H9 (cell line): Measurements from ENCODE around the gene SRRD. TPM values are rescaled to one million over a fixed set of nuclear protein-coding genes. Genes with fewer than 3 reads are reported as not detected.

Experiments used
- DNase-seq: peaks from one replicate; pipeline ENCODE4 v3.0.0-alpha.2; 2017
- H2AFZ ChIP-seq: one replicate; pipeline ENCODE4 v1.6.1; 2013; ENCODE audit warnings: mild to moderate bottlenecking, low read length, control low read depth, moderate library complexity
- H2AK5ac ChIP-seq: 2 replicates; pipeline ENCODE4 v1.6.1; 2013; ENCODE audit warnings: low read length, control low read depth, mixed read lengths; ENCODE audit not compliant: insufficient read length
- H2BK120ac ChIP-seq: one replicate; pipeline ENCODE4 v1.6.1; 2013; ENCODE audit warnings: low read depth, mild to moderate bottlenecking, low read length, control low read depth, inconsistent platforms; ENCODE audit not compliant: poor library complexity, severe bottlenecking
- H2BK12ac ChIP-seq: 2 replicates; pipeline ENCODE4 v1.6.1; 2013; ENCODE audit warnings: low read length, control low read depth, mixed read lengths, low read depth; ENCODE audit not compliant: insufficient read length
- H2BK15ac ChIP-seq: 2 replicates; pipeline ENCODE4 v1.6.1; 2013; ENCODE audit warnings: low read depth, low read length, control low read depth
- H2BK20ac ChIP-seq: one replicate; pipeline ENCODE4 v1.6.1; 2013; ENCODE audit warnings: low read depth, mild to moderate bottlenecking, low read length, control low read depth, inconsistent platforms; ENCODE audit not compliant: poor library complexity, severe bottlenecking
- H2BK5ac ChIP-seq: 2 replicates; pipeline ENCODE4 v1.6.1; 2013; ENCODE audit warnings: low read length, control low read depth, mixed read lengths; ENCODE audit not compliant: insufficient read length
- H3K14ac ChIP-seq: 2 replicates; pipeline ENCODE4 v1.6.1; 2013; ENCODE audit warnings: low read length, control low read depth; ENCODE audit not compliant: insufficient read depth
- H3K18ac ChIP-seq: 2 replicates; pipeline ENCODE4 v1.6.1; 2013; ENCODE audit warnings: low read depth, mild to moderate bottlenecking, mixed read lengths, low read length, control low read depth; ENCODE audit not compliant: insufficient read length
- H3K23ac ChIP-seq: 2 replicates; pipeline ENCODE4 v1.6.1; 2013; ENCODE audit warnings: low read length, control low read depth, mixed read lengths, low read depth; ENCODE audit not compliant: insufficient read length
- H3K23me2 ChIP-seq: 2 replicates; pipeline ENCODE4 v1.6.1; 2013; ENCODE audit warnings: low read depth, mild to moderate bottlenecking, mixed read lengths, low read length, control low read depth; ENCODE audit not compliant: insufficient read length, poor library complexity, severe bottlenecking
- H3K27ac ChIP-seq: 2 replicates; pipeline ENCODE4 v1.5.1; 2013; ENCODE audit warnings: low read length, control low read depth, mixed read lengths, low read depth; ENCODE audit not compliant: insufficient read length
- H3K27me3 ChIP-seq: 2 replicates; pipeline ENCODE4 v1.6.1; 2013; ENCODE audit warnings: low read length, control low read depth, inconsistent platforms; ENCODE audit not compliant: insufficient read depth
- H3K4ac ChIP-seq: 2 replicates; pipeline ENCODE4 v1.6.1; 2013; ENCODE audit warnings: low read depth, mild to moderate bottlenecking, control low read depth, inconsistent platforms, low read length, moderate library complexity
- H3K4me1 ChIP-seq: 2 replicates; pipeline ENCODE4 v1.6.1; 2013; ENCODE audit warnings: low read length, control low read depth, inconsistent platforms; ENCODE audit not compliant: insufficient read depth
- H3K4me2 ChIP-seq: 2 replicates; pipeline ENCODE4 v1.6.1; 2013; ENCODE audit warnings: low read length, control low read depth, mixed read lengths; ENCODE audit not compliant: insufficient read length, insufficient read depth
- H3K56ac ChIP-seq: 2 replicates; pipeline ENCODE4 v1.6.1; 2013; ENCODE audit warnings: low read depth, mild to moderate bottlenecking, mixed read lengths, low read length, control low read depth; ENCODE audit not compliant: insufficient read length
- H3K79me1 ChIP-seq: 2 replicates; pipeline ENCODE4 v1.6.1; 2013; ENCODE audit warnings: low read depth, mild to moderate bottlenecking, moderate library complexity, low read length, control low read depth, inconsistent platforms; ENCODE audit not compliant: insufficient read depth, poor library complexity, severe bottlenecking
- H3K79me2 ChIP-seq: 2 replicates; pipeline ENCODE4 v1.6.1; 2013; ENCODE audit warnings: low read length, control low read depth, inconsistent platforms; ENCODE audit not compliant: insufficient read depth
- H3K9ac ChIP-seq: 2 replicates; pipeline ENCODE4 v1.6.1; 2013; ENCODE audit warnings: low read length, control low read depth, mixed read lengths; ENCODE audit not compliant: insufficient read length; ENCODE audit errors: extremely low read depth
- H3K9me3 ChIP-seq: one replicate; pipeline ENCODE4 v1.6.1; 2013; ENCODE audit warnings: low read depth, low read length, inconsistent platforms; ENCODE audit not compliant: control insufficient read depth
- H3T11ph ChIP-seq: one replicate; pipeline ENCODE4 v1.6.1; 2013; ENCODE audit warnings: mild to moderate bottlenecking, low read length, control low read depth, inconsistent platforms
- H4K20me1 ChIP-seq: one replicate; pipeline ENCODE4 v1.6.1; 2013; ENCODE audit not compliant: control insufficient read depth, insufficient read length, insufficient read depth
- H4K5ac ChIP-seq: 2 replicates; pipeline ENCODE4 v1.6.1; 2013; ENCODE audit warnings: low read depth, mild to moderate bottlenecking, mixed read lengths, low read length, control low read depth; ENCODE audit not compliant: insufficient read length
- H4K8ac ChIP-seq: replicated peaks from 2 replicates; pipeline ENCODE4 v1.6.1; 2013; ENCODE audit warnings: low read length, control low read depth, mixed read lengths, low read depth; ENCODE audit not compliant: insufficient read length
- H4K91ac ChIP-seq: 2 replicates; pipeline ENCODE4 v1.6.1; 2013; ENCODE audit warnings: low read depth, mild to moderate bottlenecking, moderate library complexity, mixed read lengths, low read length, control low read depth; ENCODE audit not compliant: insufficient read length
- H3K27ac Mint-ChIP-seq, 3 experiments: 2 replicates in 2 of 3; 3 replicates in 1 of 3; pipeline ENCODE4 v1.8.0; 2020 to 2021; ENCODE audit warnings: mixed read lengths in 3 of 3, mild to moderate bottlenecking in 1 of 3, moderate library complexity in 1 of 3
- H3K27me3 Mint-ChIP-seq: 2 replicates; pipeline ENCODE4 v1.8.0; 2021; ENCODE audit warnings: low read depth, mild to moderate bottlenecking, moderate library complexity, mixed read lengths
- H3K36me3 Mint-ChIP-seq, 3 experiments: 2 replicates in 2 of 3; 3 replicates in 1 of 3; pipeline ENCODE4 v1.8.0; 2020 to 2021; ENCODE audit warnings: low read depth in 3 of 3, mixed read lengths in 3 of 3; ENCODE audit not compliant: insufficient read depth in 1 of 3
- H3K4me1 Mint-ChIP-seq, 2 experiments: 2 replicates each; pipeline ENCODE4 v1.8.0; 2020; ENCODE audit warnings: mixed read lengths in 2 of 2
- H3K4me3 Mint-ChIP-seq, 2 experiments: 2 replicates in 1 of 2; 3 replicates in 1 of 2; pipeline ENCODE4 v1.8.0; 2020 to 2021; ENCODE audit warnings: mild to moderate bottlenecking in 2 of 2, mixed read lengths in 2 of 2, moderate library complexity in 1 of 2
- H3K9me3 Mint-ChIP-seq, 2 experiments: 2 replicates in 1 of 2; 3 replicates in 1 of 2; pipeline ENCODE4 v1.8.0; 2020; ENCODE audit warnings: mild to moderate bottlenecking in 2 of 2, mixed read lengths in 2 of 2, moderate library complexity in 1 of 2
- WGBS: extraction: QIAGEN DNeasy Blood & Tissue Kit; methylation state at CpG from one replicate; pipeline ENCODE4 v1.1.7; 2013; ENCODE audit warnings: missing lambda C conversion rate, low lambda C conversion rate, mixed read lengths; ENCODE audit not compliant: insufficient read length; ENCODE audit errors: extremely low coverage; 5-methylcytosine and 5-hydroxymethylcytosine counted together
- total RNA-seq: library from RNA; stranded (reverse); gene quantifications from 2 replicates; pipeline ENCODE4 v1.2.1, GENCODE V29; 2021
- TF ChIP-seq, protein P1 (sequence below): fragments of 200-600 bp; sonication (generic); conservative IDR thresholded peaks from 3 replicates; pipeline ENCODE4 v1.8.0; 2021; ENCODE audit warnings: antibody characterized with exemption, mild to moderate bottlenecking

SRRD gene
- total RNA-seq, 1 experiment from 2014 or later = 36.0 TPM

DNA sequence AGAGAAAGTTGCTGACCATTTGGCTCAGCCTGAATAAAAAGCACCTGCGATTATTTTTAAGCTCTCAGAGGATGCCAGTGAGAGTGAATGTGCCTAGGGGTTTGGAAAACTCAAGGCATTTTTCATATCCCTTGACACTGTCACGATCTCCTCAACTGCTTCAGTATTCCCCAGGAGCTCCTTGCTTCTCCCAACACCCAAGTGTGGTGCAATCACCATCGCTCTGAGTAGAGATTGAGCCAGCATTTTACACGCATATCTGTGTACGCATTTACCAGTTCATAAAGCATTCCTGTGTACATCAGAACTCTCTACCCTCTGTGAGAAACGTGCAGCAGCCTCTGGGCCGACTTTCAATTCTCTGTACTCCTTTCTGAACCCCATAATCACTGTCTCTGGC lies 1.3 kb downstream of the SRRD start:
- H3K23me2 ChIP-seq = no peaks in the 10 kb centered on the region
- H3K27me3 ChIP-seq = no peaks in the 10 kb centered on the region
- H3K79me2 ChIP-seq = peaks cover 3% of the 10 kb centered on the region; the same call in 1 of the 2 replicates
- H3K79me1 ChIP-seq = peaks cover 8% of the 10 kb centered on the region
- WGBS = no CpG with 5 or more reads among the region's 7 CpGs
- Mint-ChIP-seq H3K9me3 (no peaks in the 10 kb centered on the region; a peak in 1 of 5 replicates), H3K36me3 (peaks cover 11 to 36% (median 35%) of the 10 kb centered on the region in 3 experiments; a peak in 5 of 7 replicates), H3K4me3 (peak overlapping the region; percentile 96 to 98), H3K27me3 (no peaks in the 10 kb centered on the region), H3K4me1 (peaks cover 35 to 40% of the 10 kb centered on the region in 2 experiments), H3K27ac (peak overlapping the region in 2 of 3 experiments; percentile 40 to 71; a peak in 2 of 7 replicates)
- peak overlapping the region; percentile 65 for H3K4me2 ChIP-seq
- no peak overlapping the region for H3K14ac ChIP-seq
- H4K5ac ChIP-seq = no peak overlapping the region
- H2BK5ac ChIP-seq = no peak overlapping the region
- no peak overlapping the region for H2AK5ac ChIP-seq
- H3K4me1 ChIP-seq = no peaks in the 10 kb centered on the region; the same call in 1 of the 2 replicates
- H3K18ac ChIP-seq = no peak overlapping the region
- H2BK20ac ChIP-seq = no peak overlapping the region
- H2AFZ ChIP-seq = no peak overlapping the region
- TF ChIP-seq, protein P1, sequence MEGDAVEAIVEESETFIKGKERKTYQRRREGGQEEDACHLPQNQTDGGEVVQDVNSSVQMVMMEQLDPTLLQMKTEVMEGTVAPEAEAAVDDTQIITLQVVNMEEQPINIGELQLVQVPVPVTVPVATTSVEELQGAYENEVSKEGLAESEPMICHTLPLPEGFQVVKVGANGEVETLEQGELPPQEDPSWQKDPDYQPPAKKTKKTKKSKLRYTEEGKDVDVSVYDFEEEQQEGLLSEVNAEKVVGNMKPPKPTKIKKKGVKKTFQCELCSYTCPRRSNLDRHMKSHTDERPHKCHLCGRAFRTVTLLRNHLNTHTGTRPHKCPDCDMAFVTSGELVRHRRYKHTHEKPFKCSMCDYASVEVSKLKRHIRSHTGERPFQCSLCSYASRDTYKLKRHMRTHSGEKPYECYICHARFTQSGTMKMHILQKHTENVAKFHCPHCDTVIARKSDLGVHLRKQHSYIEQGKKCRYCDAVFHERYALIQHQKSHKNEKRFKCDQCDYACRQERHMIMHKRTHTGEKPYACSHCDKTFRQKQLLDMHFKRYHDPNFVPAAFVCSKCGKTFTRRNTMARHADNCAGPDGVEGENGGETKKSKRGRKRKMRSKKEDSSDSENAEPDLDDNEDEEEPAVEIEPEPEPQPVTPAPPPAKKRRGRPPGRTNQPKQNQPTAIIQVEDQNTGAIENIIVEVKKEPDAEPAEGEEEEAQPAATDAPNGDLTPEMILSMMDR = no peak
- no peak overlapping the region for H3K9ac ChIP-seq
- no peak overlapping the region for H3K4ac ChIP-seq
- H2BK15ac ChIP-seq = no peak overlapping the region
- H3T11ph ChIP-seq = no peak overlapping the region
- H2BK120ac ChIP-seq = no peak overlapping the region
- no peak for DNase-seq
- no peak overlapping the region for H4K8ac ChIP-seq
- H4K20me1 ChIP-seq = no peaks in the 10 kb centered on the region
- H2BK12ac ChIP-seq = no peak overlapping the region
- H4K91ac ChIP-seq = no peak overlapping the region
- no peak overlapping the region for H3K56ac ChIP-seq
- no peaks in the 10 kb centered on the region for H3K9me3 ChIP-seq
- no peak overlapping the region for H3K27ac ChIP-seq
- H3K23ac ChIP-seq = no peak overlapping the region
